Measurements from ENCODE around the gene SLC16A4. TPM values are rescaled to one million over a fixed set of nuclear protein-coding genes. Genes with fewer than 3 reads are reported as not detected.

The SLC16A4 gene
- total and polyA plus RNA-seq, 10 of the 15 experiments (the other 5 are each of a cell fraction or from before 2014, with no cell fraction given) = 0.13 to 2.2 (median 0.26) TPM; not detected in 1

DNA sequence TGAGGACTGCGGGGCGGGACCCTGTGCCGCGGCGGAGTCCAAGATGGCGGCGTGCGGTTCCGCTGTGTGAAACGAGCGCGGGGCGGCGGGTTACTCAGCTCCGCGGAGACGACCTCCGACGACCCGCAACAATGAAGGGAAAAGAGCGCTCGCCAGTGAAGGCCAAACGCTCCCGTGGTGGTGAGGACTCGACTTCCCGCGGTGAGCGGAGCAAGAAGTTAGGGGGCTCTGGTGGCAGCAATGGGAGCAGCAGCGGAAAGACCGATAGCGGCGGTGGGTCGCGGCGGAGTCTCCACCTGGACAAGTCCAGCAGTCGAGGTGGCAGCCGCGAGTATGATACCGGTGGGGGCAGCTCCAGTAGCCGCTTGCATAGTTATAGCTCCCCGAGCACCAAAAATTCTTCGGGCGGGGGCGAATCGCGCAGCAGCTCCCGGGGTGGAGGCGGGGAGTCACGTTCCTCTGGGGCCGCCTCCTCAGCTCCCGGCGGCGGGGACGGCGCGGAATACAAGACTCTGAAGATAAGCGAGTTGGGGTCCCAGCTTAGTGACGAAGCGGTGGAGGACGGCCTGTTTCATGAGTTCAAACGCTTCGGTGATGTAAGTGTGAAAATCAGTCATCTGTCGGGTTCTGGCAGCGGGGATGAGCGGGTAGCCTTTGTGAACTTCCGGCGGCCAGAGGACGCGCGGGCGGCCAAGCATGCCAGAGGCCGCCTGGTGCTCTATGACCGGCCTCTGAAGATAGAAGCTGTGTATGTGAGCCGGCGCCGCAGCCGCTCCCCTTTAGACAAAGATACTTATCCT is 51.2 kb downstream of the SLC16A4 start (continued):
- TF ChIP-seq, protein P1, sequence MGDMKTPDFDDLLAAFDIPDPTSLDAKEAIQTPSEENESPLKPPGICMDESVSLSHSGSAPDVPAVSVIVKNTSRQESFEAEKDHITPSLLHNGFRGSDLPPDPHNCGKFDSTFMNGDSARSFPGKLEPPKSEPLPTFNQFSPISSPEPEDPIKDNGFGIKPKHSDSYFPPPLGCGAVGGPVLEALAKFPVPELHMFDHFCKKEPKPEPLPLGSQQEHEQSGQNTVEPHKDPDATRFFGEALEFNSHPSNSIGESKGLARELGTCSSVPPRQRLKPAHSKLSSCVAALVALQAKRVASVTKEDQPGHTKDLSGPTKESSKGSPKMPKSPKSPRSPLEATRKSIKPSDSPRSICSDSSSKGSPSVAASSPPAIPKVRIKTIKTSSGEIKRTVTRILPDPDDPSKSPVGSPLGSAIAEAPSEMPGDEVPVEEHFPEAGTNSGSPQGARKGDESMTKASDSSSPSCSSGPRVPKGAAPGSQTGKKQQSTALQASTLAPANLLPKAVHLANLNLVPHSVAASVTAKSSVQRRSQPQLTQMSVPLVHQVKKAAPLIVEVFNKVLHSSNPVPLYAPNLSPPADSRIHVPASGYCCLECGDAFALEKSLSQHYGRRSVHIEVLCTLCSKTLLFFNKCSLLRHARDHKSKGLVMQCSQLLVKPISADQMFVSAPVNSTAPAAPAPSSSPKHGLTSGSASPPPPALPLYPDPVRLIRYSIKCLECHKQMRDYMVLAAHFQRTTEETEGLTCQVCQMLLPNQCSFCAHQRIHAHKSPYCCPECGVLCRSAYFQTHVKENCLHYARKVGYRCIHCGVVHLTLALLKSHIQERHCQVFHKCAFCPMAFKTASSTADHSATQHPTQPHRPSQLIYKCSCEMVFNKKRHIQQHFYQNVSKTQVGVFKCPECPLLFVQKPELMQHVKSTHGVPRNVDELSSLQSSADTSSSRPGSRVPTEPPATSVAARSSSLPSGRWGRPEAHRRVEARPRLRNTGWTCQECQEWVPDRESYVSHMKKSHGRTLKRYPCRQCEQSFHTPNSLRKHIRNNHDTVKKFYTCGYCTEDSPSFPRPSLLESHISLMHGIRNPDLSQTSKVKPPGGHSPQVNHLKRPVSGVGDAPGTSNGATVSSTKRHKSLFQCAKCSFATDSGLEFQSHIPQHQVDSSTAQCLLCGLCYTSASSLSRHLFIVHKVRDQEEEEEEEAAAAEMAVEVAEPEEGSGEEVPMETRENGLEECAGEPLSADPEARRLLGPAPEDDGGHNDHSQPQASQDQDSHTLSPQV (IDR thresholded peaks at IDR 0.05) = no peak
- TF ChIP-seq CHD1 (IDR thresholded peaks at IDR 0.05; ENCODE audit: low read depth, low read length) (0 out of 2 replicates have a peak, but pooled peaks have one; percentile 76), RELA (IDR thresholded peaks at IDR 0.05; ENCODE audit: borderline replicate concordance, partially characterized antibody) (no peak), TAF1 (IDR thresholded peaks at IDR 0.05; ENCODE audit: borderline replicate concordance, low read depth, low read length) (peak; percentile 99), ATF7 (IDR thresholded peaks at IDR 0.05; ENCODE audit: low read depth) (peak; percentile 77; the same call in 1 of the 2 replicates), MEF2B (IDR thresholded peaks at IDR 0.05; ENCODE audit: partially characterized antibody, poor library complexity, severe bottlenecking) (peak; percentile 8), MTA3 (IDR thresholded peaks at IDR 0.05; ENCODE audit: borderline replicate concordance, low read length) (no peak), RAD21 (IDR thresholded peaks at IDR 0.05; ENCODE audit: insufficient read depth, low read depth, low read length) (no peak), CREM (IDR thresholded peaks at IDR 0.05; ENCODE audit: low read depth) (peak; percentile 56), TCF3 (IDR thresholded peaks at IDR 0.05; ENCODE audit: borderline replicate concordance, insufficient read depth, low read depth, low read length) (no peak), SMAD1 (IDR thresholded peaks at IDR 0.05; ENCODE audit: low read depth, partially characterized antibody) (no peak), ZNF207 (IDR thresholded peaks at IDR 0.05; ENCODE audit: borderline replicate concordance) (peak; percentile 89), BMI1 (IDR thresholded peaks at IDR 0.05; ENCODE audit: borderline replicate concordance) (no peak), MEF2A (IDR thresholded peaks at IDR 0.05; ENCODE audit: insufficient read depth, low read depth, low read length) (no peak), ZNF24 (IDR thresholded peaks at IDR 0.05) (no peak), ZZZ3 (IDR thresholded peaks at IDR 0.05; ENCODE audit: control insufficient read depth, insufficient read length, low read depth) (no peak), GATAD2B (conservative IDR thresholded peaks at IDR 0.05; ENCODE audit: low read depth) (peak; percentile 64; the same call in 1 of the 2 replicates), PAX8 (IDR thresholded peaks at IDR 0.05) (no peak), ASH2L (IDR thresholded peaks at IDR 0.05; ENCODE audit: borderline replicate concordance, low read depth) (peak; percentile 83; the same call in 1 of the 2 replicates), DPF2 (IDR thresholded peaks at IDR 0.05) (no peak; the same call in 1 of the 2 replicates), SIX5 (IDR thresholded peaks at IDR 0.05; ENCODE audit: low read depth, low read length, severe bottlenecking) (no peak)
- TF ChIP-seq, protein P2, sequence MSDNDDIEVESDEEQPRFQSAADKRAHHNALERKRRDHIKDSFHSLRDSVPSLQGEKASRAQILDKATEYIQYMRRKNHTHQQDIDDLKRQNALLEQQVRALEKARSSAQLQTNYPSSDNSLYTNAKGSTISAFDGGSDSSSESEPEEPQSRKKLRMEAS (IDR thresholded peaks at IDR 0.05; ENCODE audit: low read depth, low read length) = no peak
- TF ChIP-seq, protein P3, sequence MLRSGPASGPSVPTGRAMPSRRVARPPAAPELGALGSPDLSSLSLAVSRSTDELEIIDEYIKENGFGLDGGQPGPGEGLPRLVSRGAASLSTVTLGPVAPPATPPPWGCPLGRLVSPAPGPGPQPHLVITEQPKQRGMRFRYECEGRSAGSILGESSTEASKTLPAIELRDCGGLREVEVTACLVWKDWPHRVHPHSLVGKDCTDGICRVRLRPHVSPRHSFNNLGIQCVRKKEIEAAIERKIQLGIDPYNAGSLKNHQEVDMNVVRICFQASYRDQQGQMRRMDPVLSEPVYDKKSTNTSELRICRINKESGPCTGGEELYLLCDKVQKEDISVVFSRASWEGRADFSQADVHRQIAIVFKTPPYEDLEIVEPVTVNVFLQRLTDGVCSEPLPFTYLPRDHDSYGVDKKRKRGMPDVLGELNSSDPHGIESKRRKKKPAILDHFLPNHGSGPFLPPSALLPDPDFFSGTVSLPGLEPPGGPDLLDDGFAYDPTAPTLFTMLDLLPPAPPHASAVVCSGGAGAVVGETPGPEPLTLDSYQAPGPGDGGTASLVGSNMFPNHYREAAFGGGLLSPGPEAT (IDR thresholded peaks at IDR 0.05; ENCODE audit: low read depth) = peak; percentile 87
- TF ChIP-seq, protein P4, sequence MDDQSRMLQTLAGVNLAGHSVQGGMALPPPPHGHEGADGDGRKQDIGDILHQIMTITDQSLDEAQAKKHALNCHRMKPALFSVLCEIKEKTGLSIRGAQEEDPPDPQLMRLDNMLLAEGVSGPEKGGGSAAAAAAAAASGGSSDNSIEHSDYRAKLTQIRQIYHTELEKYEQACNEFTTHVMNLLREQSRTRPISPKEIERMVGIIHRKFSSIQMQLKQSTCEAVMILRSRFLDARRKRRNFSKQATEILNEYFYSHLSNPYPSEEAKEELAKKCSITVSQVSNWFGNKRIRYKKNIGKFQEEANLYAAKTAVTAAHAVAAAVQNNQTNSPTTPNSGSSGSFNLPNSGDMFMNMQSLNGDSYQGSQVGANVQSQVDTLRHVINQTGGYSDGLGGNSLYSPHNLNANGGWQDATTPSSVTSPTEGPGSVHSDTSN (IDR thresholded peaks at IDR 0.05; ENCODE audit: insufficient replicate concordance, low read depth, low read length) = peak; percentile 45
